WTC11 (cell line): Measurements from ENCODE around the gene CCR5. TPM values are rescaled to one million over a fixed set of nuclear protein-coding genes. Genes with fewer than 3 reads are reported as not detected.

Source experiments
- ATAC-seq: fragments of 200-7000 bp; cut with Tn5 transposase; 2 replicates; pipeline ENCODE4 v1.10.0; 2021; ENCODE audit warnings: mild to moderate bottlenecking, moderate library complexity
- CTCF ChIA-PET: fragments of 300-600 bp; sonication (Branson Sonifier 250); formaldehyde crosslinking; loops from one replicate; lab custom pipeline; 2021; ENCODE audit warnings: antibody characterized with exemption; lab: Charles Lee
- POLR2A ChIA-PET: fragments of 350-600 bp; sonication (Branson Sonifier 250); formaldehyde crosslinking; loops from one replicate; lab custom pipeline; 2021; ENCODE audit warnings: antibody characterized with exemption; lab: Charles Lee
- DNase-seq: peaks from one replicate; pipeline ENCODE4 v3.0.0; 2021; ENCODE audit warnings: low spot score
- H3K27ac Mint-ChIP-seq: 2 replicates; pipeline ENCODE4 v1.8.0; 2021; ENCODE audit warnings: mixed read lengths
- H3K27me3 Mint-ChIP-seq: 2 replicates; pipeline ENCODE4 v1.8.0; 2021; ENCODE audit warnings: low read depth, mild to moderate bottlenecking, moderate library complexity, mixed read lengths
- H3K36me3 Mint-ChIP-seq: 2 replicates; pipeline ENCODE4 v1.8.0; 2021; ENCODE audit warnings: mixed read lengths
- H3K4me1 Mint-ChIP-seq: 2 replicates; pipeline ENCODE4 v1.8.0; 2022; ENCODE audit warnings: mixed read lengths
- H3K4me3 Mint-ChIP-seq: 2 replicates; pipeline ENCODE4 v1.8.0; 2021; ENCODE audit warnings: mild to moderate bottlenecking, moderate library complexity, mixed read lengths
- H3K9me3 Mint-ChIP-seq: 2 replicates; pipeline ENCODE4 v1.8.0; 2021; ENCODE audit warnings: mixed read lengths
- CREM ChIP-seq: sonication (generic); formaldehyde crosslinking; IDR thresholded peaks from 2 replicates; pipeline ENCODE4 v1.8.1; 2022; ENCODE audit warnings: mild to moderate bottlenecking, missing genetic modification reagents, moderate library complexity
- FOXK1 ChIP-seq: sonication (generic); formaldehyde crosslinking; IDR thresholded peaks from 2 replicates; pipeline ENCODE4 v1.8.0; 2022; ENCODE audit warnings: mild to moderate bottlenecking, moderate library complexity, missing genetic modification reagents
- FOXP1 ChIP-seq: sonication (generic); formaldehyde crosslinking; IDR thresholded peaks from 2 replicates; pipeline ENCODE4 v1.8.0; 2022; ENCODE audit warnings: missing genetic modification reagents, mild to moderate bottlenecking, moderate library complexity, borderline replicate concordance
- GABPB1 ChIP-seq: sonication (generic); formaldehyde crosslinking; IDR thresholded peaks from 2 replicates; pipeline ENCODE4 v1.8.1; 2023; ENCODE audit warnings: mild to moderate bottlenecking, missing genetic modification reagents
- GTF2I ChIP-seq: fragments of 250-450 bp; sonication (Bioruptor Pico); conservative IDR thresholded peaks from 2 replicates; pipeline ENCODE4 v1.4.0; 2021; ENCODE audit warnings: mild to moderate bottlenecking
- JUN ChIP-seq: sonication (generic); formaldehyde crosslinking; IDR thresholded peaks from 2 replicates; pipeline ENCODE4 v1.8.0; 2023; ENCODE audit warnings: mild to moderate bottlenecking, missing genetic modification reagents
- MXD4 ChIP-seq: fragments of 250-450 bp; sonication (Bioruptor Pico); IDR thresholded peaks from 2 replicates; pipeline ENCODE4 v1.8.0; 2021; ENCODE audit warnings: mild to moderate bottlenecking, moderate library complexity, borderline replicate concordance
- NFATC4 ChIP-seq: fragments of 250-450 bp; sonication (Bioruptor Pico); IDR thresholded peaks from 2 replicates; pipeline ENCODE4 v1.9.0; 2021; ENCODE audit warnings: mild to moderate bottlenecking
- NR2C2 ChIP-seq: sonication (generic); formaldehyde crosslinking; IDR thresholded peaks from 2 replicates; pipeline ENCODE4 v1.8.0; 2022; ENCODE audit warnings: mild to moderate bottlenecking, missing genetic modification reagents
- NR3C1 ChIP-seq: sonication (generic); formaldehyde crosslinking; conservative IDR thresholded peaks from 2 replicates; pipeline ENCODE4 v1.8.1; 2023; ENCODE audit warnings: low read depth, mild to moderate bottlenecking, missing genetic modification reagents
- OVOL2 ChIP-seq: fragments of 250-450 bp; sonication (Bioruptor Pico); IDR thresholded peaks from 2 replicates; pipeline ENCODE4 v1.9.0; 2021; ENCODE audit warnings: mild to moderate bottlenecking, borderline replicate concordance
- SMAD4 ChIP-seq: sonication (generic); formaldehyde crosslinking; IDR thresholded peaks from 2 replicates; pipeline ENCODE4 v1.8.0; 2022; ENCODE audit warnings: mild to moderate bottlenecking, missing genetic modification reagents
- ZNF219 ChIP-seq: sonication (generic); formaldehyde crosslinking; IDR thresholded peaks from 2 replicates; pipeline ENCODE4 v1.8.0; 2023; ENCODE audit warnings: missing genetic modification reagents, mild to moderate bottlenecking, borderline replicate concordance
- ZNF232 ChIP-seq: sonication (generic); formaldehyde crosslinking; IDR thresholded peaks from 2 replicates; pipeline ENCODE4 v1.8.0; 2022; ENCODE audit warnings: mild to moderate bottlenecking, missing genetic modification reagents
- total RNA-seq: library from RNA; stranded (reverse); gene quantifications from 3 replicates; pipeline ENCODE4 v1.2.3, GENCODE V29; 2021
- TF ChIP-seq, protein P1 (sequence below): sonication (generic); formaldehyde crosslinking; IDR thresholded peaks from 2 replicates; pipeline ENCODE4 v1.8.1; 2023; ENCODE audit warnings: mild to moderate bottlenecking, missing genetic modification reagents
- TF ChIP-seq, protein P2 (sequence below): sonication (generic); formaldehyde crosslinking; IDR thresholded peaks from 2 replicates; pipeline ENCODE4 v1.8.1; 2022; ENCODE audit warnings: low read depth, mild to moderate bottlenecking, moderate library complexity, missing genetic modification reagents, borderline replicate concordance
- TF ChIP-seq, protein P3 (sequence below): sonication (generic); formaldehyde crosslinking; IDR thresholded peaks from 2 replicates; pipeline ENCODE4 v1.8.0; 2023; ENCODE audit warnings: missing genetic modification reagents, mild to moderate bottlenecking, borderline replicate concordance
- TF ChIP-seq, protein P4 (sequence below): sonication (generic); formaldehyde crosslinking; IDR thresholded peaks from 2 replicates; pipeline ENCODE4 v1.8.1; 2022; ENCODE audit warnings: mild to moderate bottlenecking, moderate library complexity, missing genetic modification reagents
- TF ChIP-seq, protein P5 (sequence below): fragments of 250-450 bp; sonication (Bioruptor Pico); IDR thresholded peaks from 2 replicates; pipeline ENCODE4 v1.9.0; 2021; ENCODE audit warnings: mild to moderate bottlenecking
- TF ChIP-seq, protein P6 (sequence below): fragments of 250-450 bp; sonication (Bioruptor Pico); IDR thresholded peaks from 2 replicates; pipeline ENCODE4 v2.1.2; 2022; ENCODE audit warnings: mild to moderate bottlenecking, moderate library complexity
- TF ChIP-seq, protein P7 (sequence below): sonication (generic); formaldehyde crosslinking; IDR thresholded peaks from 2 replicates; pipeline ENCODE4 v1.8.0; 2023; ENCODE audit warnings: missing genetic modification reagents

CCR5 gene
- total RNA-seq, 1 experiment from 2014 or later: not detected

DNA sequence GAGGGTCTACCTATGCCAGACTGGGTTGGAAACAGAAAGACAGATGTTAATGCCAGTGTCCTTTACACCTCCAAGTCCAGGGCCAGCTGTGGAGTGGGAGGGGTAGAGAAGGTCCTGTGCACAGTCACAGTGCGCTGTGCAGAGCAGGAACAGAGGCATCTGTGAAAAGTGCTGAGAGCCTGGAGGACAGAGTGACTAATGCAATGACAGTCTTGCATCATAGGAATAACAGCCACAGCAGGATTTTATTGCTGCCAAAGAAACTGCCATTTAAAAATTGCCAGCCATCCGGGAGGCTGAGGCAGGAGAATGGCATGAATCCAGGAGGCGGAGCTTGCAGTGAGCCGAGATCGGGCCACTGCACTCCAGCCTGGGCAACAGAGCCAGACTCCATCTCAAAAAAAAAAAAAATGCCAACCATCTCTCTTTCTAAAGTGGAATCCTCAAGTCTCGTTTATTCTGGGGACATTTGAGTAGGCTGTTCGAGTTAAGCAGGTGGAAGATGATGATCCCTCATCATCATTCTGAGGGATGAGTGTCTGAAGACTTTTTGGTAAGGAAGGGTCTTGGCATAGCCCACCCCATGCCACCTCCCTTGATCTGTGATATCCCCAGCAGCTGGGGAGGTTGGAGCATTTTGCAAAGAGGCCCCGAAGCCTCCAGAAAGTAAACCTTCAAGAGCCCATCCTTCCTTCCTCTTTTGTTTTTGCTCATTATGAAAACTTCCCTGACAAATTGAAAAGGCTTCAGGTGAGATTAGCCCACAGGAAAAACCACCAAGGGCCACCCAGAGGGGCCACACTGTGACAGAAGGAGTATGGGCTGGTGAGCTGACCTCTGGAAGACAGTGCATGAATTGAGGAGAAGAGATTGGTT, 9.1 kb upstream of the CCR5 start:
- Mint-ChIP-seq H3K27me3 (0 out of 2 replicates have a peak, but pooled peaks cover under 1% of the 10 kb centered on the region), H3K4me3 (no peak overlapping the region), H3K9me3 (peaks cover 5% of the 10 kb centered on the region; the same call in 1 of the 2 replicates), H3K4me1 (no peaks in the 10 kb centered on the region), H3K36me3 (no peaks in the 10 kb centered on the region), H3K27ac (no peak overlapping the region)
- ChIA-PET POLR2A (no interaction called here), CTCF (interaction anchor here (0.9 kb wide), 1 partner anchor 85 kb away, joined by 3 read pairs; no protein-coding TSS in a partner anchor)
- no peak for DNase-seq
- no peak for TF ChIP-seq JUN
- TF ChIP-seq, protein P1, sequence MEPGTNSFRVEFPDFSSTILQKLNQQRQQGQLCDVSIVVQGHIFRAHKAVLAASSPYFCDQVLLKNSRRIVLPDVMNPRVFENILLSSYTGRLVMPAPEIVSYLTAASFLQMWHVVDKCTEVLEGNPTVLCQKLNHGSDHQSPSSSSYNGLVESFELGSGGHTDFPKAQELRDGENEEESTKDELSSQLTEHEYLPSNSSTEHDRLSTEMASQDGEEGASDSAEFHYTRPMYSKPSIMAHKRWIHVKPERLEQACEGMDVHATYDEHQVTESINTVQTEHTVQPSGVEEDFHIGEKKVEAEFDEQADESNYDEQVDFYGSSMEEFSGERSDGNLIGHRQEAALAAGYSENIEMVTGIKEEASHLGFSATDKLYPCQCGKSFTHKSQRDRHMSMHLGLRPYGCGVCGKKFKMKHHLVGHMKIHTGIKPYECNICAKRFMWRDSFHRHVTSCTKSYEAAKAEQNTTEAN (CRISPR knock-in tag): no peak
- no peak for TF ChIP-seq MXD4 (CRISPR knock-in tag)
- TF ChIP-seq, protein P2, sequence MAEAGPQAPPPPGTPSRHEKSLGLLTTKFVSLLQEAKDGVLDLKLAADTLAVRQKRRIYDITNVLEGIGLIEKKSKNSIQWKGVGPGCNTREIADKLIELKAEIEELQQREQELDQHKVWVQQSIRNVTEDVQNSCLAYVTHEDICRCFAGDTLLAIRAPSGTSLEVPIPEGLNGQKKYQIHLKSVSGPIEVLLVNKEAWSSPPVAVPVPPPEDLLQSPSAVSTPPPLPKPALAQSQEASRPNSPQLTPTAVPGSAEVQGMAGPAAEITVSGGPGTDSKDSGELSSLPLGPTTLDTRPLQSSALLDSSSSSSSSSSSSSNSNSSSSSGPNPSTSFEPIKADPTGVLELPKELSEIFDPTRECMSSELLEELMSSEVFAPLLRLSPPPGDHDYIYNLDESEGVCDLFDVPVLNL (CRISPR knock-in tag): no peak
- TF ChIP-seq, protein P3, sequence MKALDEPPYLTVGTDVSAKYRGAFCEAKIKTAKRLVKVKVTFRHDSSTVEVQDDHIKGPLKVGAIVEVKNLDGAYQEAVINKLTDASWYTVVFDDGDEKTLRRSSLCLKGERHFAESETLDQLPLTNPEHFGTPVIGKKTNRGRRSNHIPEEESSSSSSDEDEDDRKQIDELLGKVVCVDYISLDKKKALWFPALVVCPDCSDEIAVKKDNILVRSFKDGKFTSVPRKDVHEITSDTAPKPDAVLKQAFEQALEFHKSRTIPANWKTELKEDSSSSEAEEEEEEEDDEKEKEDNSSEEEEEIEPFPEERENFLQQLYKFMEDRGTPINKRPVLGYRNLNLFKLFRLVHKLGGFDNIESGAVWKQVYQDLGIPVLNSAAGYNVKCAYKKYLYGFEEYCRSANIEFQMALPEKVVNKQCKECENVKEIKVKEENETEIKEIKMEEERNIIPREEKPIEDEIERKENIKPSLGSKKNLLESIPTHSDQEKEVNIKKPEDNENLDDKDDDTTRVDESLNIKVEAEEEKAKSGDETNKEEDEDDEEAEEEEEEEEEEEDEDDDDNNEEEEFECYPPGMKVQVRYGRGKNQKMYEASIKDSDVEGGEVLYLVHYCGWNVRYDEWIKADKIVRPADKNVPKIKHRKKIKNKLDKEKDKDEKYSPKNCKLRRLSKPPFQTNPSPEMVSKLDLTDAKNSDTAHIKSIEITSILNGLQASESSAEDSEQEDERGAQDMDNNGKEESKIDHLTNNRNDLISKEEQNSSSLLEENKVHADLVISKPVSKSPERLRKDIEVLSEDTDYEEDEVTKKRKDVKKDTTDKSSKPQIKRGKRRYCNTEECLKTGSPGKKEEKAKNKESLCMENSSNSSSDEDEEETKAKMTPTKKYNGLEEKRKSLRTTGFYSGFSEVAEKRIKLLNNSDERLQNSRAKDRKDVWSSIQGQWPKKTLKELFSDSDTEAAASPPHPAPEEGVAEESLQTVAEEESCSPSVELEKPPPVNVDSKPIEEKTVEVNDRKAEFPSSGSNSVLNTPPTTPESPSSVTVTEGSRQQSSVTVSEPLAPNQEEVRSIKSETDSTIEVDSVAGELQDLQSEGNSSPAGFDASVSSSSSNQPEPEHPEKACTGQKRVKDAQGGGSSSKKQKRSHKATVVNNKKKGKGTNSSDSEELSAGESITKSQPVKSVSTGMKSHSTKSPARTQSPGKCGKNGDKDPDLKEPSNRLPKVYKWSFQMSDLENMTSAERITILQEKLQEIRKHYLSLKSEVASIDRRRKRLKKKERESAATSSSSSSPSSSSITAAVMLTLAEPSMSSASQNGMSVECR (CRISPR knock-in tag): no peak
- TF ChIP-seq GTF2I (CRISPR knock-in tag): no peak
- TF ChIP-seq, protein P4, sequence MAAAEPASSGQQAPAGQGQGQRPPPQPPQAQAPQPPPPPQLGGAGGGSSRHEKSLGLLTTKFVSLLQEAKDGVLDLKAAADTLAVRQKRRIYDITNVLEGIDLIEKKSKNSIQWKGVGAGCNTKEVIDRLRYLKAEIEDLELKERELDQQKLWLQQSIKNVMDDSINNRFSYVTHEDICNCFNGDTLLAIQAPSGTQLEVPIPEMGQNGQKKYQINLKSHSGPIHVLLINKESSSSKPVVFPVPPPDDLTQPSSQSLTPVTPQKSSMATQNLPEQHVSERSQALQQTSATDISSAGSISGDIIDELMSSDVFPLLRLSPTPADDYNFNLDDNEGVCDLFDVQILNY (CRISPR knock-in tag): no peak
- TF ChIP-seq, protein P5, sequence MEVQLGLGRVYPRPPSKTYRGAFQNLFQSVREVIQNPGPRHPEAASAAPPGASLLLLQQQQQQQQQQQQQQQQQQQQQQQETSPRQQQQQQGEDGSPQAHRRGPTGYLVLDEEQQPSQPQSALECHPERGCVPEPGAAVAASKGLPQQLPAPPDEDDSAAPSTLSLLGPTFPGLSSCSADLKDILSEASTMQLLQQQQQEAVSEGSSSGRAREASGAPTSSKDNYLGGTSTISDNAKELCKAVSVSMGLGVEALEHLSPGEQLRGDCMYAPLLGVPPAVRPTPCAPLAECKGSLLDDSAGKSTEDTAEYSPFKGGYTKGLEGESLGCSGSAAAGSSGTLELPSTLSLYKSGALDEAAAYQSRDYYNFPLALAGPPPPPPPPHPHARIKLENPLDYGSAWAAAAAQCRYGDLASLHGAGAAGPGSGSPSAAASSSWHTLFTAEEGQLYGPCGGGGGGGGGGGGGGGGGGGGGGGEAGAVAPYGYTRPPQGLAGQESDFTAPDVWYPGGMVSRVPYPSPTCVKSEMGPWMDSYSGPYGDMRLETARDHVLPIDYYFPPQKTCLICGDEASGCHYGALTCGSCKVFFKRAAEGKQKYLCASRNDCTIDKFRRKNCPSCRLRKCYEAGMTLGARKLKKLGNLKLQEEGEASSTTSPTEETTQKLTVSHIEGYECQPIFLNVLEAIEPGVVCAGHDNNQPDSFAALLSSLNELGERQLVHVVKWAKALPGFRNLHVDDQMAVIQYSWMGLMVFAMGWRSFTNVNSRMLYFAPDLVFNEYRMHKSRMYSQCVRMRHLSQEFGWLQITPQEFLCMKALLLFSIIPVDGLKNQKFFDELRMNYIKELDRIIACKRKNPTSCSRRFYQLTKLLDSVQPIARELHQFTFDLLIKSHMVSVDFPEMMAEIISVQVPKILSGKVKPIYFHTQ (CRISPR knock-in tag): no peak
- no peak for ATAC-seq

DNA sequence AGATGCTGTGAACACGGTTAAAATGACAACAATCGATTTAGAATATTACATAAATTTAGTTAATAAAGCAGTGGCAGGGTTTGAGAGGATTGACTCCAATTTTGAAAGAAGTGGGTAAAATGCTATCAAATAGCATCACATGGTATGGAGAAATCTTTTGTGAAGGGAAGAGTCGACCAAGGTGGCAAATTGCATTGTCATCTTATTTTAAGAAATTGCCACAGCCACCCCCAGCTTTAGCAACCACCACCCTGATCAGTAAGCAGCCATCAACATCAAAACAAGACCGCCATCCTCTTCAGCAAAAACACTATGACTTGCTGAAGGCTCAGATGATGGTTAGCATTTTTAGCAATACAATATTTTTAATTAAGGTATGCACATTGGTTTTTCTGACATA, 5.7 kb upstream of the CCR5 start:
- Mint-ChIP-seq H3K36me3 (no peaks in the 10 kb centered on the region), H3K4me1 (no peaks in the 10 kb centered on the region), H3K4me3 (no peak overlapping the region), H3K27ac (no peak overlapping the region), H3K27me3 (peaks cover 2% of the 10 kb centered on the region; the same call in 1 of the 2 replicates), H3K9me3 (peaks cover 5% of the 10 kb centered on the region; the same call in 1 of the 2 replicates)
- ChIA-PET CTCF (no interaction called here), POLR2A (no interaction called here)
- DNase-seq (no peak), ATAC-seq (no peak)
- no peak for TF ChIP-seq ZNF232 (CRISPR knock-in tag)
- TF ChIP-seq OVOL2 (CRISPR knock-in tag): no peak
- TF ChIP-seq NR2C2 (CRISPR knock-in tag): no peak
- TF ChIP-seq CREM (CRISPR knock-in tag): no peak
- TF ChIP-seq NR3C1 (CRISPR knock-in tag): no peak
- TF ChIP-seq ZNF219: no peak
- TF ChIP-seq MXD4 (CRISPR knock-in tag): no peak
- TF ChIP-seq, protein P6, sequence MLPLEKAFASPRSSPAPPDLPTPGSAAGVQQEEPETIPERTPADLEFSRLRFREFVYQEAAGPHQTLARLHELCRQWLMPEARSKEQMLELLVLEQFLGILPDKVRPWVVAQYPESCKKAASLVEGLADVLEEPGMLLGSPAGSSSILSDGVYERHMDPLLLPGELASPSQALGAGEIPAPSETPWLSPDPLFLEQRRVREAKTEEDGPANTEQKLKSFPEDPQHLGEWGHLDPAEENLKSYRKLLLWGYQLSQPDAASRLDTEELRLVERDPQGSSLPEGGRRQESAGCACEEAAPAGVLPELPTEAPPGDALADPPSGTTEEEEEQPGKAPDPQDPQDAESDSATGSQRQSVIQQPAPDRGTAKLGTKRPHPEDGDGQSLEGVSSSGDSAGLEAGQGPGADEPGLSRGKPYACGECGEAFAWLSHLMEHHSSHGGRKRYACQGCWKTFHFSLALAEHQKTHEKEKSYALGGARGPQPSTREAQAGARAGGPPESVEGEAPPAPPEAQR (CRISPR knock-in tag): no peak
- TF ChIP-seq, protein P7, sequence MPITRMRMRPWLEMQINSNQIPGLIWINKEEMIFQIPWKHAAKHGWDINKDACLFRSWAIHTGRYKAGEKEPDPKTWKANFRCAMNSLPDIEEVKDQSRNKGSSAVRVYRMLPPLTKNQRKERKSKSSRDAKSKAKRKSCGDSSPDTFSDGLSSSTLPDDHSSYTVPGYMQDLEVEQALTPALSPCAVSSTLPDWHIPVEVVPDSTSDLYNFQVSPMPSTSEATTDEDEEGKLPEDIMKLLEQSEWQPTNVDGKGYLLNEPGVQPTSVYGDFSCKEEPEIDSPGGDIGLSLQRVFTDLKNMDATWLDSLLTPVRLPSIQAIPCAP: no peak
- no peak for TF ChIP-seq FOXP1 (CRISPR knock-in tag)
- TF ChIP-seq NFATC4 (CRISPR knock-in tag): no peak
- no peak for TF ChIP-seq SMAD4 (CRISPR knock-in tag)
- TF ChIP-seq GABPB1 (CRISPR knock-in tag): no peak
- TF ChIP-seq FOXK1 (CRISPR knock-in tag): no peak
